ENCODE results near the gene USP21. TPM values are rescaled to one million over a fixed set of nuclear protein-coding genes. Genes with fewer than 3 reads are reported as not detected.

USP21 gene
- total and polyA plus RNA-seq, 2 of the 4 experiments (the other 2 are of a cell fraction), result 6.3 to 23.8 TPM

GRCh38 chr1:161206411-161207140 is 47.3 kb downstream of the USP21 start:
- H2BK120ac ChIP-seq (ENCODE audit: low read depth, low read length), result no peak overlapping the region
- no peak overlapping the region for H2AK9ac ChIP-seq (replicated peaks; ENCODE audit: low read depth, low read length, poor library complexity)
- peak overlapping the region; percentile 62 for H3K4me2 ChIP-seq (ENCODE audit: low read depth, low read length)
- DNase-seq, result peak; percentile 71
- 95% methylated on average over 4 of the region's 12 CpGs; no CpG with 5 or more reads in 1 of the 2 experiments for WGBS, 2 experiments (ENCODE audit: extremely low coverage in 2 of 2, insufficient read length in 1 of 2)
- TF ChIP-seq FOS (IDR thresholded peaks at IDR 0.05; ENCODE audit: low read depth, low read length) (peak; percentile 54; the same call in 1 of the 2 replicates), MAZ (IDR thresholded peaks at IDR 0.05; ENCODE audit: borderline replicate concordance, low read depth, low read length) (no peak), BHLHE40 (IDR thresholded peaks at IDR 0.05; ENCODE audit: low read depth, low read length) (peak; percentile 9; the same call in 1 of the 2 replicates)
- peaks cover 28 to 54% of the 10 kb centered on the region in 2 experiments for H3K79me1 ChIP-seq (ENCODE audit: low read depth in 1 of 2, low read length in 2 of 2)
- no peaks in the 10 kb centered on the region for H3K9me3 ChIP-seq (ENCODE audit: control insufficient read depth, insufficient read depth, low read length)
- H2AFZ ChIP-seq (replicated peaks; ENCODE audit: low read length, poor library complexity), result no peak overlapping the region
- H2BK20ac ChIP-seq (ENCODE audit: low read depth, low read length), result no peak overlapping the region
- in situ Hi-C loops (cut with MboI; ENCODE audit: low sequenced_read_pairs) (no loop called here), dilution Hi-C loops (cut with HindIII; ENCODE audit: low sequenced_read_pairs, unreplicated experiment) (no loop called here), intact Hi-C loops (cut with micrococcal nuclease) (no loop called here)
- peak overlapping the region; percentile 10 for H2BK5ac ChIP-seq (ENCODE audit: low read depth, low read length, poor library complexity, severe bottlenecking)
- POLR2A ChIA-PET (ENCODE audit: unreplicated experiment), result no interaction called here
- H3K18ac ChIP-seq (ENCODE audit: low read depth, low read length), result peak overlapping the region; percentile 22; the same call in 1 of the 2 replicates
- H3K4ac ChIP-seq (ENCODE audit: low read depth, low read length), result no peak overlapping the region
- no peaks in the 10 kb centered on the region for H3K27me3 ChIP-seq (ENCODE audit: control insufficient read depth, insufficient read depth, low read length)
- peaks cover 12% of the 10 kb centered on the region for H3K4me1 ChIP-seq (ENCODE audit: control insufficient read depth, insufficient read depth, low read length)
- H3K27ac ChIP-seq (ENCODE audit: insufficient read depth, low read length), result peak overlapping the region; percentile 68; the same call in 1 of the 2 replicates
- H4K8ac ChIP-seq (ENCODE audit: low read depth in 2 of 2, low read length in 2 of 2), result peak overlapping the region in 1 of 2 experiments; percentile 2; a peak in 1 of 4 replicates
- no peak overlapping the region for H4K5ac ChIP-seq (ENCODE audit: low read depth, low read length)
- no peak overlapping the region for H2BK15ac ChIP-seq (ENCODE audit: low read depth, low read length)
- H2AK5ac ChIP-seq (ENCODE audit: low read depth, low read length), result no peak overlapping the region; the same call in 1 of the 2 replicates
- H3K36me3 ChIP-seq (ENCODE audit: control insufficient read depth, insufficient read depth, low read length), result peaks cover 29% of the 10 kb centered on the region
- H4K91ac ChIP-seq (ENCODE audit: insufficient read depth, low read depth, low read length), result no peak overlapping the region
- CTCF ChIA-PET, result interaction anchor here (0.7 to 1.1 kb wide), 3 partner anchors 11 to 175 kb away, joined by 3 to 4 read pairs (median 3); no protein-coding TSS in a partner anchor
- H3K9me1 ChIP-seq (ENCODE audit: insufficient read depth, low read length), result peaks cover 11% of the 10 kb centered on the region
- H3K14ac ChIP-seq (replicated peaks; ENCODE audit: low read depth, low read length), result no peak overlapping the region
- H3K23ac ChIP-seq (ENCODE audit: low read depth, low read length), result no peak overlapping the region
- H4K20me1 ChIP-seq (ENCODE audit: insufficient read depth, low read length), result peaks cover 12% of the 10 kb centered on the region
- H3K56ac ChIP-seq (ENCODE audit: extremely low read depth, insufficient read depth, low read length), result no peak overlapping the region
- H3K9ac ChIP-seq (ENCODE audit: low read depth, low read length), result no peak overlapping the region
- ATAC-seq (ENCODE audit: low read depth), result peak; percentile 18
- BruUV-seq (replicated peaks), result no TSS peak
- H3K4me3 ChIP-seq (ENCODE audit: insufficient read depth, low read depth, low read length), result no peak overlapping the region

Data from IMR-90 (cell line).